AG04450 (cell line): Measurements from ENCODE around the gene MAP2K2. TPM values are rescaled to one million over a fixed set of nuclear protein-coding genes. Genes with fewer than 3 reads are reported as not detected.

Source experiments
- CTCF ChIA-PET: fragments of 300-600, 350-600 bp; formaldehyde crosslinking; extraction: SDS; loops from one replicate; lab custom pipeline; 2022; ENCODE audit warnings: antibody characterized with exemption, inconsistent platforms; lab: Charles Lee
- POLR2A ChIA-PET: fragments of 350-600 bp; formaldehyde crosslinking; extraction: SDS; loops from one replicate; lab custom pipeline; 2021; ENCODE audit warnings: antibody characterized with exemption, inconsistent platforms; lab: Yijun Ruan, JAX
- DNase-seq: peaks from one replicate; pipeline ENCODE4 v3.0.0-alpha.2; 2011; ENCODE audit warnings: low read depth, low spot score
- H3K27ac ChIP-seq: one replicate; pipeline ENCODE4 v1.5.1; 2012; ENCODE audit warnings: low read depth, low read length, control low read depth
- H3K27me3 ChIP-seq: one replicate; pipeline ENCODE4 v1.6.0; 2012; ENCODE audit warnings: low read length; ENCODE audit not compliant: control insufficient read depth, insufficient read depth
- H3K4me3 ChIP-seq: 2 replicates; pipeline ENCODE4 v1.5.1; 2011; ENCODE audit warnings: mild to moderate bottlenecking, low read depth, low read length, control low read depth
- H3K9me3 ChIP-seq: 2 replicates; pipeline ENCODE4 v1.5.1; 2012; ENCODE audit warnings: low read length; ENCODE audit not compliant: control insufficient read depth, insufficient read depth
- polyA plus RNA-seq: library from polyadenylated mRNA; depleted of rRNA; stranded (reverse); fragments of >200 nt; gene quantifications from 2 replicates; pipeline ENCODE4 v1.2.3, GENCODE V29; 2011
- TF ChIP-seq, protein P1 (sequence below): IDR thresholded peaks from 2 replicates; pipeline ENCODE4 v1.5.1; 2011; ENCODE audit warnings: low read depth, low read length, control low read depth, inconsistent platforms

The MAP2K2 gene
- polyA plus RNA-seq, 1 experiment: 65.1 TPM

- Histone ChIP-seq H3K4me3 (no peak overlapping the region), H3K9me3 (no peaks in the 10 kb centered on the region; the same call in 1 of the 2 replicates), H3K27me3 (no peaks in the 10 kb centered on the region), H3K27ac (no peak overlapping the region)
- no peak for DNase-seq
- ChIA-PET CTCF (no interaction called here), POLR2A (interaction anchor here (0.5 kb wide), 1 partner anchor 121 kb away, joined by 8 read pairs; no protein-coding TSS in a partner anchor)
- TF ChIP-seq, protein P1, sequence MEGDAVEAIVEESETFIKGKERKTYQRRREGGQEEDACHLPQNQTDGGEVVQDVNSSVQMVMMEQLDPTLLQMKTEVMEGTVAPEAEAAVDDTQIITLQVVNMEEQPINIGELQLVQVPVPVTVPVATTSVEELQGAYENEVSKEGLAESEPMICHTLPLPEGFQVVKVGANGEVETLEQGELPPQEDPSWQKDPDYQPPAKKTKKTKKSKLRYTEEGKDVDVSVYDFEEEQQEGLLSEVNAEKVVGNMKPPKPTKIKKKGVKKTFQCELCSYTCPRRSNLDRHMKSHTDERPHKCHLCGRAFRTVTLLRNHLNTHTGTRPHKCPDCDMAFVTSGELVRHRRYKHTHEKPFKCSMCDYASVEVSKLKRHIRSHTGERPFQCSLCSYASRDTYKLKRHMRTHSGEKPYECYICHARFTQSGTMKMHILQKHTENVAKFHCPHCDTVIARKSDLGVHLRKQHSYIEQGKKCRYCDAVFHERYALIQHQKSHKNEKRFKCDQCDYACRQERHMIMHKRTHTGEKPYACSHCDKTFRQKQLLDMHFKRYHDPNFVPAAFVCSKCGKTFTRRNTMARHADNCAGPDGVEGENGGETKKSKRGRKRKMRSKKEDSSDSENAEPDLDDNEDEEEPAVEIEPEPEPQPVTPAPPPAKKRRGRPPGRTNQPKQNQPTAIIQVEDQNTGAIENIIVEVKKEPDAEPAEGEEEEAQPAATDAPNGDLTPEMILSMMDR: no peak
Observed at GRCh38 chr19:4121273-4121612, 2.7 kb downstream of the MAP2K2 start.

DNA sequence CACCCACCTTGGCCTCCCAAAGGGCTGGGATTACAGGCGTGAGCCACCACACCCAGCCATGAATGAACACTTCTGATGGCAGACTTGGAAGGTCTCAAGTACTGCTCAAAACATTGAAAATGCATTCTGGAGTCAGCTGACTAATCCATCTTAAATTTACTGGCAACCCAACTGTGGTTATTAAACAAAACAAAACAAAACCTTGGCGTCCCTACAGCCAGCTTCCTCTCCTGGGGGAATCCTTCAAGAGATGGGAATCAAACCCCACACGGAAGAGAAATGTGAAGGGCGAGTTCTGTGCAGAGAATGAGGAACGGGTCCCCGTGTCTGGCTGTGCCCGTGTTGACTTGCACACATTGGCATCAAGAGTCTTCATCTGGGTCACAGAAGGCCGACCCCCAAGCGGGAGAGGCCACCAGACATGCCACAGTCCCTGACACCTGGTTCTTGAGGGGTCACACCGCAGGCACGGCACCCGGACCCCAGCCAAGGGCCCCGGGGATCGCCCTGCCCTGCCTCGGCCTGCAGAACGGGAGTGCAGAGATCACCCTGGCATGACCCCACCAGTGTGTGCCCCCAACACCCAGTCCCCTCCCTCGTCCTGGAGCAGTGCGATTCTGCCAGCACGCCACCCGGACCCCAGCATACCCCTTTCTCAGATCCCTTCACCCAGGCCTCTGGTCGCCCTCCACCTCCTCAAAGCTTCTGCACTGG is 3.2 kb downstream of the MAP2K2 start:
- Histone ChIP-seq H3K9me3 (no peaks in the 10 kb centered on the region; the same call in 1 of the 2 replicates), H3K27ac (no peak overlapping the region), H3K4me3 (no peak overlapping the region), H3K27me3 (no peaks in the 10 kb centered on the region)
- TF ChIP-seq, protein P1: no peak
- POLR2A ChIA-PET: interaction anchor here (0.5 kb wide), 1 partner anchor 122 kb away, joined by 8 read pairs; no protein-coding TSS in a partner anchor
- CTCF ChIA-PET: interaction anchor here (1.3 kb wide), 1 partner anchor 19 kb away, joined by 5 read pairs; no protein-coding TSS in a partner anchor
- no peak for DNase-seq

- no peaks in the 10 kb centered on the region for H3K27me3 ChIP-seq
- no peaks in the 10 kb centered on the region; the same call in 1 of the 2 replicates for H3K9me3 ChIP-seq
- no peak overlapping the region for H3K4me3 ChIP-seq
- no peak for DNase-seq
- POLR2A ChIA-PET: no interaction called here
- TF ChIP-seq, protein P1: no peak
- H3K27ac ChIP-seq: no peak overlapping the region
- CTCF ChIA-PET: interaction anchor here (1.0 to 1.3 kb wide), 2 partner anchors 20 to 132 kb away, joined by 5 to 6 read pairs; no protein-coding TSS in a partner anchor
Observed at GRCh38 chr19:4119763-4120162, 4.2 kb downstream of the MAP2K2 start.

- H3K4me3 ChIP-seq: no peak overlapping the region
- POLR2A ChIA-PET: interaction anchor here (0.8 kb wide), 1 partner anchor 8 kb away, joined by 3 read pairs; no protein-coding TSS in a partner anchor
- CTCF ChIA-PET: no interaction called here
- DNase-seq: no peak
- no peaks in the 10 kb centered on the region for H3K27me3 ChIP-seq
- TF ChIP-seq, protein P1: no peak
- peaks cover 3% of the 10 kb centered on the region; the same call in 1 of the 2 replicates for H3K9me3 ChIP-seq
- H3K27ac ChIP-seq: no peak overlapping the region
Observed at GRCh38 chr19:4115818-4116385, 8.0 kb downstream of the MAP2K2 start.
